Astrocyte (in vitro differentiated cells and primary cell): ENCODE data around the gene EGFLAM. TPM values are rescaled to one million over a fixed set of nuclear protein-coding genes. Genes with fewer than 3 reads are reported as not detected.

Experiments
- DNase-seq: peaks from one replicate; pipeline ENCODE4 v3.0.0-alpha.2; 2010; ENCODE audit warnings: low read depth
- FAIRE-seq: peaks from 2 replicates; lab custom pipeline; 2011; peaks lifted over from hg19 to GRCh38; lab: Jason Lieb, UNC
- H2AFZ ChIP-seq: 2 replicates; pipeline ENCODE4 v1.6.0; 2012; ENCODE audit warnings: low read depth, low read length, inconsistent platforms
- H3K27ac ChIP-seq: 2 replicates; pipeline ENCODE4 v1.5.1; 2011; ENCODE audit warnings: low read depth, low read length, inconsistent platforms
- H3K27me3 ChIP-seq: 2 replicates; pipeline ENCODE4 v1.6.0; 2011; ENCODE audit warnings: low read length, inconsistent platforms; ENCODE audit not compliant: insufficient read depth
- H3K36me3 ChIP-seq: 2 replicates; pipeline ENCODE4 v1.5.1; 2011; ENCODE audit warnings: low read length, inconsistent platforms; ENCODE audit not compliant: insufficient read depth
- H3K4me1 ChIP-seq: 2 replicates; pipeline ENCODE4 v1.5.1; 2011; ENCODE audit warnings: low read length, inconsistent platforms; ENCODE audit not compliant: insufficient read depth
- H3K4me2 ChIP-seq: 2 replicates; pipeline ENCODE4 v1.6.0; 2012; ENCODE audit warnings: low read length, inconsistent platforms
- H3K4me3 ChIP-seq: 2 replicates; pipeline ENCODE4 v1.5.1; 2011; ENCODE audit warnings: low read depth, mild to moderate bottlenecking, low read length, inconsistent platforms; ENCODE audit not compliant: insufficient read depth
- H3K79me2 ChIP-seq: 2 replicates; pipeline ENCODE4 v1.6.0; 2012; ENCODE audit warnings: mild to moderate bottlenecking, low read length, inconsistent platforms; ENCODE audit not compliant: insufficient read depth
- H3K9ac ChIP-seq: 2 replicates; pipeline ENCODE4 v1.6.0; 2012; ENCODE audit warnings: mild to moderate bottlenecking, low read length, inconsistent platforms
- H3K9me3 ChIP-seq: 2 replicates; pipeline ENCODE4 v1.5.1; 2012; ENCODE audit warnings: low read depth, mild to moderate bottlenecking, low read length, inconsistent platforms; ENCODE audit not compliant: insufficient read depth
- H4K20me1 ChIP-seq: 2 replicates; pipeline ENCODE4 v1.6.0; 2012; ENCODE audit warnings: low read length, inconsistent platforms; ENCODE audit not compliant: insufficient read depth
- H3K27ac Mint-ChIP-seq: one replicate; pipeline ENCODE4 v1.8.0; 2021; ENCODE audit warnings: mild to moderate bottlenecking, mixed read lengths; ENCODE audit not compliant: unreplicated experiment
- H3K27me3 Mint-ChIP-seq: one replicate; pipeline ENCODE4 v1.8.0; 2021; ENCODE audit warnings: low read depth, mixed read lengths; ENCODE audit not compliant: unreplicated experiment
- H3K36me3 Mint-ChIP-seq: one replicate; pipeline ENCODE4 v1.8.0; 2021; ENCODE audit warnings: low read depth, mixed read lengths; ENCODE audit not compliant: unreplicated experiment
- H3K4me1 Mint-ChIP-seq: one replicate; pipeline ENCODE4 v1.8.0; 2021; ENCODE audit warnings: low read depth, mixed read lengths; ENCODE audit not compliant: unreplicated experiment
- H3K4me3 Mint-ChIP-seq: one replicate; pipeline ENCODE4 v1.8.0; 2021; ENCODE audit warnings: mild to moderate bottlenecking, moderate library complexity, mixed read lengths; ENCODE audit not compliant: unreplicated experiment
- H3K9me3 Mint-ChIP-seq: one replicate; pipeline ENCODE4 v1.8.0; 2021; ENCODE audit warnings: mild to moderate bottlenecking, mixed read lengths; ENCODE audit not compliant: unreplicated experiment
- EZH2 ChIP-seq: IDR thresholded peaks from 2 replicates; pipeline ENCODE4 v1.6.1; 2012; ENCODE audit warnings: mild to moderate bottlenecking, low read length, inconsistent platforms; ENCODE audit not compliant: insufficient read depth
- total RNA-seq: library from RNA; stranded (reverse); gene quantifications from 2 replicates; pipeline ENCODE4 v1.2.1, GENCODE V29; 2021
- TF ChIP-seq, protein P1 (sequence below): IDR thresholded peaks from 2 replicates; pipeline ENCODE4 v1.5.1; 2011; ENCODE audit warnings: low read depth, mild to moderate bottlenecking, inconsistent platforms, low read length, moderate library complexity; ENCODE audit not compliant: insufficient read depth

The EGFLAM gene
- total RNA-seq, 1 donor from 2014 or later: 1.0 TPM

- no peaks in the 10 kb centered on the region for H3K36me3 ChIP-seq
- H3K4me2 ChIP-seq: no peak overlapping the region
Measured at GRCh38 chr5:38478878-38479277, 220.5 kb downstream of the EGFLAM start.

GRCh38 chr5:38479315-38479904, 221.1 kb downstream of the EGFLAM start:
- H3K9ac ChIP-seq: no peak overlapping the region
- H3K27me3 ChIP-seq: no peaks in the 10 kb centered on the region
- H2AFZ ChIP-seq: no peak overlapping the region
- Mint-ChIP-seq H3K36me3 (peaks cover 8% of the 10 kb centered on the region), H3K27ac (no peak overlapping the region), H3K27me3 (no peaks in the 10 kb centered on the region), H3K4me1 (peaks cover 7% of the 10 kb centered on the region), H3K4me3 (no peak overlapping the region), H3K9me3 (no peaks in the 10 kb centered on the region)
- H3K36me3 ChIP-seq: no peaks in the 10 kb centered on the region
- no peaks in the 10 kb centered on the region for H4K20me1 ChIP-seq
- no peaks in the 10 kb centered on the region for H3K4me1 ChIP-seq
- FAIRE-seq (no peak), DNase-seq (no peak)
- no peaks in the 10 kb centered on the region for H3K79me2 ChIP-seq
- H3K4me3 ChIP-seq: no peak overlapping the region
- H3K9me3 ChIP-seq: no peaks in the 10 kb centered on the region
- H3K27ac ChIP-seq: no peak overlapping the region
- TF ChIP-seq EZH2: no peak
- TF ChIP-seq, protein P1, sequence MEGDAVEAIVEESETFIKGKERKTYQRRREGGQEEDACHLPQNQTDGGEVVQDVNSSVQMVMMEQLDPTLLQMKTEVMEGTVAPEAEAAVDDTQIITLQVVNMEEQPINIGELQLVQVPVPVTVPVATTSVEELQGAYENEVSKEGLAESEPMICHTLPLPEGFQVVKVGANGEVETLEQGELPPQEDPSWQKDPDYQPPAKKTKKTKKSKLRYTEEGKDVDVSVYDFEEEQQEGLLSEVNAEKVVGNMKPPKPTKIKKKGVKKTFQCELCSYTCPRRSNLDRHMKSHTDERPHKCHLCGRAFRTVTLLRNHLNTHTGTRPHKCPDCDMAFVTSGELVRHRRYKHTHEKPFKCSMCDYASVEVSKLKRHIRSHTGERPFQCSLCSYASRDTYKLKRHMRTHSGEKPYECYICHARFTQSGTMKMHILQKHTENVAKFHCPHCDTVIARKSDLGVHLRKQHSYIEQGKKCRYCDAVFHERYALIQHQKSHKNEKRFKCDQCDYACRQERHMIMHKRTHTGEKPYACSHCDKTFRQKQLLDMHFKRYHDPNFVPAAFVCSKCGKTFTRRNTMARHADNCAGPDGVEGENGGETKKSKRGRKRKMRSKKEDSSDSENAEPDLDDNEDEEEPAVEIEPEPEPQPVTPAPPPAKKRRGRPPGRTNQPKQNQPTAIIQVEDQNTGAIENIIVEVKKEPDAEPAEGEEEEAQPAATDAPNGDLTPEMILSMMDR: no peak
- no peak overlapping the region for H3K4me2 ChIP-seq

More at GRCh38 chr5:38478878-38479277, 220.5 kb downstream of the EGFLAM start:
- Histone ChIP-seq H2AFZ (no peak overlapping the region), H4K20me1 (no peaks in the 10 kb centered on the region), H3K9ac (no peak overlapping the region), H3K4me1 (no peaks in the 10 kb centered on the region), H3K9me3 (no peaks in the 10 kb centered on the region), H3K79me2 (no peaks in the 10 kb centered on the region), H3K4me3 (no peak overlapping the region), H3K27ac (no peak overlapping the region), H3K27me3 (no peaks in the 10 kb centered on the region)
- DNase-seq: no peak
- Mint-ChIP-seq H3K27ac (no peak overlapping the region), H3K9me3 (no peaks in the 10 kb centered on the region), H3K4me3 (no peak overlapping the region), H3K4me1 (peaks cover 7% of the 10 kb centered on the region), H3K36me3 (peaks cover 7% of the 10 kb centered on the region), H3K27me3 (no peaks in the 10 kb centered on the region)
- FAIRE-seq: no peak
- TF ChIP-seq EZH2: no peak
- TF ChIP-seq, protein P1: no peak

GRCh38 chr5:38483805-38484398, 225.5 kb downstream of the EGFLAM start:
- no peak overlapping the region for H3K4me3 ChIP-seq

More at GRCh38 chr5:38483805-38484398, 225.5 kb downstream of the EGFLAM start:
- H3K9me3 ChIP-seq: no peaks in the 10 kb centered on the region
- no peak overlapping the region for H3K27ac ChIP-seq
- Mint-ChIP-seq H3K36me3 (peaks cover 14% of the 10 kb centered on the region), H3K27me3 (no peaks in the 10 kb centered on the region), H3K27ac (no peak overlapping the region), H3K4me3 (no peak overlapping the region), H3K9me3 (no peaks in the 10 kb centered on the region), H3K4me1 (peaks cover 7% of the 10 kb centered on the region)
- no peak overlapping the region for H3K9ac ChIP-seq
- no peak for TF ChIP-seq EZH2
- TF ChIP-seq, protein P1: no peak
- H3K27me3 ChIP-seq: no peaks in the 10 kb centered on the region
- peaks cover 2% of the 10 kb centered on the region for H3K36me3 ChIP-seq
- H2AFZ ChIP-seq: no peak overlapping the region
- DNase-seq: no peak
- H3K4me2 ChIP-seq: no peak overlapping the region
- H3K4me1 ChIP-seq: no peaks in the 10 kb centered on the region
- H3K79me2 ChIP-seq: no peaks in the 10 kb centered on the region
- no peaks in the 10 kb centered on the region for H4K20me1 ChIP-seq
- no peak for FAIRE-seq
